GM12891 (cell line): Measurements from ENCODE around the gene VEGFB.

ENCODE experiments used
- POLR2A ChIP-seq: IDR thresholded peaks from 2 replicates; pipeline ENCODE4 v1.6.1; 2011; ENCODE audit warnings: low read depth, low read length, control low read depth
- POLR2AphosphoS5 ChIP-seq: IDR thresholded peaks from 2 replicates; pipeline ENCODE4 v1.6.1; 2011; ENCODE audit warnings: low read depth, low read length, control low read depth
- POU2F2 ChIP-seq: IDR thresholded peaks from 2 replicates; pipeline ENCODE4 v1.6.1; 2011; ENCODE audit warnings: low read depth, mild to moderate bottlenecking, control low read depth, low read length, moderate library complexity
- SPI1 ChIP-seq: IDR thresholded peaks from 2 replicates; pipeline ENCODE4 v1.6.1; 2011; ENCODE audit warnings: low read depth, low read length, control low read depth
- TAF1 ChIP-seq: IDR thresholded peaks from 2 replicates; pipeline ENCODE4 v1.6.1; 2011; ENCODE audit warnings: low read depth, low read length, control low read depth

DNA sequence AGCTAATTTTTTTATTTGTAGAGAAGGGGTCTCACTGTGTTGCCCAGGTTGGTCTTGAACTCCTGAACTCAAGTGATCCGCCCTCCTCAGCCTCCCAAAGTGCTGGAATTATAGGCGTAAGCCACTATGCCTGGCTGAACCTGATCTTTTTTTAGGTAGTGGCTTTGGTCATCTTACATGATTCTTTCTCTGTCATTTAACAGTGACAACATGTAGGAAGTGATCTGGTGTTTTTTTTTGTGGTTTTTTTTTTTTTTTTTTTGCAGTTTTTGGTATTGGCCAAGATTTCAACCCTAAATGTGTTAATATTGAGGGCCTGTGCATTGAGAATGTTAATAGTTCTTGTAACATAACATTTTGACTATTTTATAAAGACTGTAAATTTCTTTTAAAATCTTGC, 35.9 kb upstream of the VEGFB start:
- TF ChIP-seq SPI1 (no peak), POLR2AphosphoS5 (no peak), TAF1 (no peak), POLR2A (no peak), POU2F2 (no peak)
